Heart right ventricle (tissue), 16 donors: Measurements from ENCODE around the gene SLC22A7. TPM values are rescaled to one million over a fixed set of nuclear protein-coding genes. Genes with fewer than 3 reads are reported as not detected.

Experiments
- ATAC-seq, 8 donors: fragments of 200-7000 bp; cut with Tn5 transposase; one replicate each; pipeline ENCODE4 v1.9.1; 2020; ENCODE audit warnings: mild to moderate bottlenecking in 8 of 8, moderate library complexity in 8 of 8, moderate number of reproducible peaks in 1 of 8
- DNase-seq, 2 donors: peaks; one replicate each; pipeline ENCODE4 v3.0.0-alpha.2; 2020
- H3K27ac ChIP-seq, 10 donors: fragments of 200-600 bp; sonication (generic) in 2 of 10; one replicate each; pipeline versions ENCODE4 v1.5.0 to v1.8.0; 2020 to 2022; ENCODE audit warnings: mild to moderate bottlenecking in 3 of 10
- H3K27me3 ChIP-seq, 7 donors: fragments of 200-600 bp; one replicate each; pipeline ENCODE4 v1.8.0; 2021 to 2022; ENCODE audit warnings: mild to moderate bottlenecking in 2 of 7
- H3K36me3 ChIP-seq, 9 donors: fragments of 200-600 bp; sonication (generic) in 1 of 9; one replicate each; pipeline versions ENCODE4 v1.5.0 to v1.8.0; 2020 to 2022; ENCODE audit warnings: mild to moderate bottlenecking in 2 of 9
- H3K4me1 ChIP-seq, 9 donors: fragments of 200-600 bp; sonication (generic) in 1 of 9; one replicate each; pipeline versions ENCODE4 v1.5.0 to v1.8.0; 2020 to 2022; ENCODE audit warnings: mild to moderate bottlenecking in 4 of 9
- H3K4me3 ChIP-seq, 10 donors: fragments of 200-600 bp; sonication (generic) in 2 of 10; one replicate each; pipeline versions ENCODE4 v1.5.0 to v1.8.0; 2020 to 2022; ENCODE audit warnings: mild to moderate bottlenecking in 7 of 10, moderate library complexity in 2 of 10
- H3K9me3 ChIP-seq, 11 donors: fragments of 200-600 bp in 10 of 11; sonication (generic) in 2 of 11; one replicate each; pipeline versions ENCODE4 v1.5.0 to v1.8.0; 2013 to 2022; ENCODE audit warnings: mild to moderate bottlenecking in 2 of 11, control low read depth in 1 of 11, moderate library complexity in 1 of 11
- WGBS, 2 donors: extraction: QIAGEN DNeasy Blood & Tissue Kit; methylation state at CpG; one replicate each; pipeline ENCODE4 v1.1.7; 2013; ENCODE audit warnings: inconsistent platforms in 1 of 2; 5-methylcytosine and 5-hydroxymethylcytosine counted together
- intact Hi-C, 10 donors: fragments of 100-400 bp; cut with DNase I; formaldehyde crosslinking; loops; one replicate each; pipeline versions ENCODE4 v1.11.1 to v1.14.2; 2022
- polyA plus RNA-seq, 2 donors: library from polyadenylated mRNA; stranded (reverse); fragments of 200-250 nt; gene quantifications; one replicate each; pipeline ENCODE4 v1.2.3, GENCODE V29; 2013
- total RNA-seq, 10 donors: library from RNA; stranded (reverse); fragmentation: NEBNext Ultra II Directional in 3 of 10; extraction: Animal tissue kit (Norgen Biotek cat#: 25700) in 3 of 10; gene quantifications; one replicate each; pipeline versions ENCODE4 v1.2.1 to v1.2.4, GENCODE V29; 2021 to 2023
- TF ChIP-seq, protein P1 (sequence below), 9 donors: fragments of 200-600 bp; sonication (generic) in 2 of 9; IDR thresholded peaks; one replicate each; pipeline versions ENCODE4 v1.5.0 to v1.8.0; 2021 to 2022; ENCODE audit warnings: antibody characterized with exemption in 9 of 9, mild to moderate bottlenecking in 5 of 9, moderate library complexity in 1 of 9
- donor health status: Arrhythmogenic right ventricular cardiomyopathy.
- donor health status: ischemic (EF 13 %, LVEDD 7.1; RV severe dilation, severe dysfunction).
- donor health status: healthy with polysubstance abuse.
- donor health status: DM: no; HTN: yes; CAD: no.
- donor health status: DM: no; HTN: no; CAD: no.
- donor health status: ischemic (EF 25% LVEDD 6.9; RV normal size, moderate dysfunction).
- donor health status: ischemic (EF 25% LVEDD 5.7; RV mildly dilated, moderate dysfunction).
- donor health status: healthy.
- donor health status: DM: yes; HTN: yes; CAD: no.
- donor health status: Ischemic cardiomyopathy.
- donor health status: ischemic (EF 35%, LVEDD 5.7; RV mildly dilated, moderate dysfunction).
- donor health status: nonischemic (EF 11% LVEDD 7.7; RV severe dilation, severe dysfunction).
- donor health status: DM: yes; HTN: yes; CAD: no.
- donor health status: PGD.
- donor health status: ischemic (EF 29% LVEDD 5.4; RV normal size, mild dysfunction).
- donor health status: nonischemic (EF 23%, LVEDD 6.1; RV moderate dilation, normal function).

SLC22A7 gene
- total and polyA plus RNA-seq, 12 donors: 0.15 to 0.37 (median 0.22) TPM; not detected in 6

DNA sequence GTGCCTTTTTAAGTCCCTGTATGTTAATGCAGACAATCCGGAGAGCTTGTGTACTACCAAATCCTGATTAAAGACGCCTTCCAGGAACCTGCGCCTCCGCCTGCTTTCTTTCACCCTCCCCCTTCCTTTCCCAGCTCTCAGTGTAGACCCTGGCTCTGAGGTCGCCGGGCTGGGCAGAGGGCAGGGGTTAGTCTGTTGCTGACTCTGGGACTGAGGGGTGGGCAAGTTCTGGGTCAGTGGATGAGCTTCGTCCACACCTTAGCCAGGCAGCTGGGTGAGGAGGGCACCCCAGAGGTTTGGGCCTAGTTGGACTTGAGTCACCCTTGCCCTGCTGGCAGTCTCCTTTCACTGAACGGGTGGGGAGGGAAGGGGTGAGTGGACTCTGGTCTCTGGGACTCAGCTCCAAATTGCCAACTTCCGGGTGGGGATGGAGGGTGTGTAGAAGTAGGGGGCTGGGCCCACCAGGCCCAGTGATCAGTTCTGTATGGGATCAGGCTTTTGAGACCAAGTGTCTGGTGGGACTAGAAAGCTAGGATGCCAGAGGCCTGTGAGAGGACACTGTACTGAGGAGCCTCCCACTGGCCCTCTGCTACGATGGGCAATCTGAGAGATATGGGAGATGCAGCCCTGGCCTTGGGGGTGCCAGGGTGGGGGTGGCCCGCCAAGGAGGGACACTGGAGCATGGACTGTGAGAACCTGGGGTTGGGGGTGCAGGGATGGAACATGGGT is 21.3 kb upstream of the SLC22A7 start:
- H3K4me1 ChIP-seq: peaks cover 0 to 17% (median 8%) of the 10 kb centered on the region in 9 donors
- TF ChIP-seq, protein P1, sequence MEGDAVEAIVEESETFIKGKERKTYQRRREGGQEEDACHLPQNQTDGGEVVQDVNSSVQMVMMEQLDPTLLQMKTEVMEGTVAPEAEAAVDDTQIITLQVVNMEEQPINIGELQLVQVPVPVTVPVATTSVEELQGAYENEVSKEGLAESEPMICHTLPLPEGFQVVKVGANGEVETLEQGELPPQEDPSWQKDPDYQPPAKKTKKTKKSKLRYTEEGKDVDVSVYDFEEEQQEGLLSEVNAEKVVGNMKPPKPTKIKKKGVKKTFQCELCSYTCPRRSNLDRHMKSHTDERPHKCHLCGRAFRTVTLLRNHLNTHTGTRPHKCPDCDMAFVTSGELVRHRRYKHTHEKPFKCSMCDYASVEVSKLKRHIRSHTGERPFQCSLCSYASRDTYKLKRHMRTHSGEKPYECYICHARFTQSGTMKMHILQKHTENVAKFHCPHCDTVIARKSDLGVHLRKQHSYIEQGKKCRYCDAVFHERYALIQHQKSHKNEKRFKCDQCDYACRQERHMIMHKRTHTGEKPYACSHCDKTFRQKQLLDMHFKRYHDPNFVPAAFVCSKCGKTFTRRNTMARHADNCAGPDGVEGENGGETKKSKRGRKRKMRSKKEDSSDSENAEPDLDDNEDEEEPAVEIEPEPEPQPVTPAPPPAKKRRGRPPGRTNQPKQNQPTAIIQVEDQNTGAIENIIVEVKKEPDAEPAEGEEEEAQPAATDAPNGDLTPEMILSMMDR (IDR thresholded peaks at IDR 0.05): no peak
- ATAC-seq (no peak), DNase-seq (no peak)
- intact Hi-C loops: loop anchor here in 1 of 10 donors (10.0 kb wide), 1 partner anchor 58 kb away; no protein-coding TSS in a partner anchor
- H3K9me3 ChIP-seq: no peaks in the 10 kb centered on the region
- H3K4me3 ChIP-seq: peak overlapping the region in 4 of 10 donors; percentile 48 to 57 (median 50)
- peaks cover 3 to 50% (median 25%) of the 10 kb centered on the region in 7 donors for H3K27me3 ChIP-seq
- H3K36me3 ChIP-seq: no peaks in the 10 kb centered on the region
- 80 to 86% methylated on average over 11 of the region's 11 CpGs for WGBS, 2 donors
- H3K27ac ChIP-seq: no peak overlapping the region

DNA sequence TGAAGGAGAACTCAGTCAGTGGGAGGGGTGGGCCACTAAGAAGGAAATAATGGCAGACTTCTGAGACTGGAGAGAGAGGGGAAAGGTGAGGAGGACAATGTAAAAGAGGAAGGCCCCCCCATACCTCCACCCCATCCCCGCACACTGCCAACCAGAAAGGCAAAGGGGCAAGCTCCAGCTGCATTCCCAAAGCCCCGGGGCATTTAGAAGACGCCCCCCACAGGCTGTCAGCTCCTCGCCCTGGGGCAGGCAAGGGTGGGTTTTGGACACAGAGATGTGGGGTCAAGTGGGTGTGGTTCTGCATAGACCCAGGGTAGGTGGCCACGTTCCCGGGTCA is 20.8 kb upstream of the SLC22A7 start:
- peaks cover 0 to 17% (median 8%) of the 10 kb centered on the region in 9 donors for H3K4me1 ChIP-seq
- ATAC-seq (no peak), DNase-seq (no peak)
- H3K27ac ChIP-seq: no peak overlapping the region
- intact Hi-C loops: loop anchor here in 1 of 10 donors (10.0 kb wide), 1 partner anchor 58 kb away; no protein-coding TSS in a partner anchor
- H3K9me3 ChIP-seq: no peaks in the 10 kb centered on the region
- WGBS, 2 donors: 85% methylated on average over 6 of the region's 6 CpGs
- H3K36me3 ChIP-seq: no peaks in the 10 kb centered on the region
- H3K27me3 ChIP-seq: peaks cover 3 to 44% (median 25%) of the 10 kb centered on the region in 7 donors
- H3K4me3 ChIP-seq: no peak overlapping the region
- TF ChIP-seq, protein P1 (IDR thresholded peaks at IDR 0.05): no peak

DNA sequence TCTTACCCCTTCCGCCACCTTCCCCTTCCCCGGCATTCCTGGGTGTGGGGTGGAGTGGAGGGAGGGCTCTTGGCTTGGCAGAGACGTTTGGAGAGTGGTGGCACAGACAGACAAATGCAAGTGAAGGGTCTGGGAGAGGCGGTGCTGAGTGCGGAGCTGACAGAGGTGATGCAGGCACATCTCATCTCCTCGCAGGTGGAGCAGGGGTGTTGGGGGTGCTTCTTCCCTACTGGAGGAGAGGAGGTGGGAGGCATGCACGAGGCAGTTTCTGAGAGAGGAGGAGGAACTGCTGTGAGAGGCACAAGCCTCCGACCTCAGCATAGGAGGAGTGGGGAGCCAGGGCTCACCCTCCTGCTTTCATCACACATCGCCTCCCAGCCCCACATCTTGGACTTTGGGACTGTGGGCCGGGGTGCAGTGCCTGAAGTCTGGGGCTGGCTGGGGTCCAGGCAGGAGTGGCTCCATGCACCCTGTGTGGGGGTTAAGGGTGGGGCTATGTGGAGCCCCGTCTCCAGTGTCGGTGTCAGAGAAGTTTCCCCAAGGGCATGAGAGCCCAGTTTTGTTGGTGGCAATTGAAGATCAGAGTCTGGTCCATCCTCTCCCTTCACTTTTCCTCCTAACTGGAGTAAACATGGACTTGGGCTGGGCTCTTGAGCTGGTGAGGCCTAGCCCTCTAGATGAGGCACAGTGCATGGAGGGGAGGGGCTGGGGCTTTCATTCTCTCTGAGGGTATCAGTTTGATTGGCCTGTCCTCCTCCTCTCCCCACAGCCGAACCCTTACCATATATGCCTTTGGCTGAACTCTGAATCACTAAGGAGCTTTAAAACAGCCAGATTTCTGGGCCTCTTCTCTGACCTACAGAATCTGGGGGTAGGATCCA is 20.2 kb upstream of the SLC22A7 start:
- Histone ChIP-seq H3K27ac (no peak overlapping the region), H3K9me3 (no peaks in the 10 kb centered on the region), H3K4me3 (no peak overlapping the region), H3K27me3 (peaks cover 3 to 42% (median 25%) of the 10 kb centered on the region in 7 donors), H3K4me1 (peaks cover 0 to 17% (median 8%) of the 10 kb centered on the region in 9 donors), H3K36me3 (no peaks in the 10 kb centered on the region)
- TF ChIP-seq, protein P1 (IDR thresholded peaks at IDR 0.05): no peak
- intact Hi-C loops: loop anchor here in 1 of 10 donors (10.0 kb wide), 1 partner anchor 57 kb away; no protein-coding TSS in a partner anchor
- no peak for DNase-seq
- no peak for ATAC-seq
- WGBS, 2 donors: 85 to 89% methylated on average over 13 of the region's 13 CpGs

DNA sequence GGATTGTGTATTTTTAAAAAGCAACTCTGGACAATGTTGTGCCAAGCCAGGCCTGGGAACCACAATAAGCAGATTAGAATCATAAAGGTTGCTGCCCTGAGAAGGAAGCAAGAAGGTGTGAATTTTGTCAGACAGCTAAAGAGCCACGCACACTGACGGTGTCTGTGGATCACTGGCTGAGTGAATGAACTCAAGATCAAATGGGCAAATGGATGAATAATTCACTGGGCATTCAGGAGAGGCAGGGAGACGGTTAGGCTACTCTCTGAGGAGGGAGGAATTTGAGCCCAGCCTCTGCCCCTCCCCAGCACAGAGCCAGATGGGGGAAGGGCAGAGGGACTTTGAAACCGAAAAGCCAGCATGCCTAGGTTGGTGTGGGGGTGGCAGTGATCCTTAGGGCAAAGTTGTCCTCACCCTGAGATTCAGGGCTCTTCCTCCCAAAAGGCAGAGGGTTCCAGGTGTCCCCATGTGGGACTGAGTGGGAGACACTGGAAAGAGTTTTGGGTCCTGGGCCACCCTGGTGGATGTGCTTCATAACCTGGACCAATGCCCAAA is 19.5 kb upstream of the SLC22A7 start:
- peaks cover 0 to 17% (median 8%) of the 10 kb centered on the region in 9 donors for H3K4me1 ChIP-seq
- H3K27ac ChIP-seq: no peak overlapping the region
- ATAC-seq: no peak
- TF ChIP-seq, protein P1 (IDR thresholded peaks at IDR 0.05): no peak
- H3K27me3 ChIP-seq: peaks cover 3 to 42% (median 28%) of the 10 kb centered on the region in 7 donors
- no peak overlapping the region for H3K4me3 ChIP-seq
- no peaks in the 10 kb centered on the region for H3K9me3 ChIP-seq
- intact Hi-C loops: loop anchor here in 1 of 10 donors (10.0 kb wide), 1 partner anchor 56 kb away; no protein-coding TSS in a partner anchor
- DNase-seq: no peak
- no peaks in the 10 kb centered on the region for H3K36me3 ChIP-seq
- WGBS, 2 donors: 55 to 62% methylated on average over 4 of the region's 4 CpGs
